Activated naive CD8-positive, alpha-beta T cell treated with anti-CD3 and anti-CD28 coated beads, Interleukin-2, amount 50 U/mL, for 24 hours (primary cell): Measurements from ENCODE around the gene AANAT.

Source experiments
- ATAC-seq: fragments of 150-1000 bp; cut with Tn5 transposase; one replicate; pipeline ENCODE4 v1.10.0; 2021
- DNase-seq: peaks from one replicate; pipeline ENCODE4 v3.0.0; 2021
- H3K27ac Mint-ChIP-seq: one replicate; pipeline ENCODE4 v1.8.0; 2021; ENCODE audit warnings: mild to moderate bottlenecking, mixed read lengths
- H3K27me3 Mint-ChIP-seq: one replicate; pipeline ENCODE4 v1.8.0; 2021; ENCODE audit warnings: mixed read lengths
- H3K36me3 Mint-ChIP-seq: one replicate; pipeline ENCODE4 v1.8.0; 2021; ENCODE audit warnings: low read depth, mixed read lengths
- H3K4me1 Mint-ChIP-seq: one replicate; pipeline ENCODE4 v1.8.0; 2021; ENCODE audit warnings: mixed read lengths
- H3K4me3 Mint-ChIP-seq: one replicate; pipeline ENCODE4 v1.8.0; 2021; ENCODE audit warnings: mild to moderate bottlenecking, moderate library complexity, mixed read lengths
- H3K9me3 Mint-ChIP-seq: one replicate; pipeline ENCODE4 v1.8.0; 2021; ENCODE audit warnings: mixed read lengths

Gene AANAT

DNA sequence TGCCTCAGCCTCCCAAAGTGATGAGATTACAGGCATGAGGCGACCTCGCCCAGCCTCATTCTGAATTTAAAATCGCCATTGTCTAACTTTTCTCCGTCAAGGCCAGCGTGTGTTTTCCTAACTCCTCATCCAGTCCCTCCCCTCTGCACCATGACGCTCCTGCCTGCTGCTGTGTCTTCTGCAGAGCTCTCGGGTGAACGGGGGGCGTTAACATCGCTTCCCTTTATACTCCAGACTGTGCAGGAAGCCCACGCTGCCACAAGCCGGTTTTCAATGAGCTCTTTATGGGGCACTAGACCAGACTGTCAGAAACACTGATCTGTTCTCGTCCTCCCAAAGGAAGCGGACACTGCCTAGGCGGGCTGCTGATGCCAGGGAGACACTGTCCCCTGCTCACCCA, 13.2 kb downstream of the AANAT start:
- H3K36me3 Mint-ChIP-seq: peaks cover 16% of the 10 kb centered on the region

DNA sequence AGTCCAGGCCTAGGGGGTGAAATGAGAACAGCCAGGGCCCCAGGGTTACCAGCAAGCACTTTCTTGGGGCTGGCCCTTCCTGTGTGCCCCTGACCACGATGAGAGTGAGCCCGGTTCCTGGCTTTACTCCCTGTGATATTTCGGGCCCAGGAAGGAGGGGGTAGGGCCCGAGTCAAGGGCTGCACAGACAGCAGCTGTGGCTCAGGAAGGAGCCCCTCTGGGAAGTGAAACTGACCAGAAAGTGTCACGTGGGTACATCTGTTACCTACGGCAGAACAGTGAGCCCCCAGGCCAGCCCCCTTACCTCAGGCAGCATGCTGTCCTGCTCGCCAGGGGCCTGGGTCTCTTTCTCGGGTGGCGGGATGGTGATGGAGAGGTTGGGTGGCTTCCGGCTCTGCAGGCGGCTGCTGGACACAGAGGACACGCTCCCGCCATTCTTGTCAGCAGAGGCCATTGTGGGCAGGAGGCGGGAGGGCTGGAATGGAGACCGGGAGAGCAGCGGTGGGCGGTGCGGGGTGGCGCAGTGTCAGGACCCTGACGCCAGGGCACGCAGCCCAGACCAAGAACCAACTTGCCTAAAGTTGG, 13.8 kb downstream of the AANAT start:
- no peak overlapping the region for H3K4me3 Mint-ChIP-seq
- peaks cover 20% of the 10 kb centered on the region for H3K4me1 Mint-ChIP-seq
- H3K27ac Mint-ChIP-seq: no peak overlapping the region
- DNase-seq (no peak), ATAC-seq (no peak)
- no peaks in the 10 kb centered on the region for H3K9me3 Mint-ChIP-seq
- no peaks in the 10 kb centered on the region for H3K27me3 Mint-ChIP-seq
- peaks cover 16% of the 10 kb centered on the region for H3K36me3 Mint-ChIP-seq

More for the DNA sequence above, 13.2 kb downstream of the AANAT start:
- no peak overlapping the region for H3K4me3 Mint-ChIP-seq
- H3K4me1 Mint-ChIP-seq: peaks cover 20% of the 10 kb centered on the region
- peak overlapping the region; percentile 53 for H3K27ac Mint-ChIP-seq
- ATAC-seq (peak; percentile 48), DNase-seq (no peak)
- no peaks in the 10 kb centered on the region for H3K27me3 Mint-ChIP-seq
- H3K9me3 Mint-ChIP-seq: no peaks in the 10 kb centered on the region

DNA sequence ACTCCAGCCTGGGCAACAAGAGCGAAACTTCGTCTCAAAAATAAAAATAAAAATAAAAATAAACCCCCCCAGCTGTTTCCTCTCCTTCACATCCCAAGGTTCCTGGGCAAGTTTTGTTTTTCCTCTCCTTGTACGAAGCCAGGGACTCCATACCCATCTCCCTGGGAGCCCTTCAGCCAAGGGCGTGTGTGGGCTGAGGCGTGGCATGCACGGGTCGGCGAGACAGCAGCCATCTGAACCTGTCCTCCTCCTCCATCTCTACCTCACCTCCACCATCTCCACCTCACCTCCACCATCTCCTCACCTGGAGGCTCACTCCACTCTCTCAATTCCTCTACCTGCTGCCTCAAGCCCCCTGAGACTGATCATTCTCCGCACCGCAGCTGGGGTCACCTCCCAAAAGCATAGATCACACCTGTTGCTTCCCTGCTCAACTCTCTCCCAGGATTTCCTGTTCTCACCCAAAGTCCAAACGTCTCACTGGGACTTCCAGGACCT, 16.9 kb downstream of the AANAT start:
- DNase-seq (no peak), ATAC-seq (no peak)
- Mint-ChIP-seq H3K4me3 (no peak overlapping the region), H3K27me3 (no peaks in the 10 kb centered on the region), H3K9me3 (no peaks in the 10 kb centered on the region), H3K36me3 (peaks cover 18% of the 10 kb centered on the region), H3K27ac (peak overlapping the region; percentile 15), H3K4me1 (peaks cover 21% of the 10 kb centered on the region)

DNA sequence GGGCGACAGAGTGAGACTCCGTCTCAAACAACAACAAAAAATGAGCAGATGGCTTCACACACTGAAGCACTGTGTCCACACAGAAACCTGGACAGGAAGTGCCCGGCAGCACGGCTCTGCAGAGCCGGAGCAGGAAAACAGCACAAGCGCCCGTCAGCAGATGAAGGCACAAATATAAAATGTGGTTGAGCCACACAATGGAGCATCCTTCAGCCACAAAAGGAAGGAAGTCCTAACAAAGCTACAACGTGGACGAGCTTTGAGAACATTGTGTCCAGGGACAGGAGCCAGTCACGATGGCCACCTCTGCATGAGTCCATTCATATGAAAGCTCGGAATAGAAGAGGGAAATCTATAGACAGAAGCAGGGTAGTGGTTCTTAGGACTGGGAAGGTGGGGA, 18.2 kb downstream of the AANAT start:
- no peaks in the 10 kb centered on the region for H3K27me3 Mint-ChIP-seq
- no peaks in the 10 kb centered on the region for H3K9me3 Mint-ChIP-seq
- peaks cover 20% of the 10 kb centered on the region for H3K4me1 Mint-ChIP-seq
- no peak for ATAC-seq
- H3K4me3 Mint-ChIP-seq: no peak overlapping the region
- no peak overlapping the region for H3K27ac Mint-ChIP-seq
- DNase-seq: no peak
- H3K36me3 Mint-ChIP-seq: peaks cover 17% of the 10 kb centered on the region

DNA sequence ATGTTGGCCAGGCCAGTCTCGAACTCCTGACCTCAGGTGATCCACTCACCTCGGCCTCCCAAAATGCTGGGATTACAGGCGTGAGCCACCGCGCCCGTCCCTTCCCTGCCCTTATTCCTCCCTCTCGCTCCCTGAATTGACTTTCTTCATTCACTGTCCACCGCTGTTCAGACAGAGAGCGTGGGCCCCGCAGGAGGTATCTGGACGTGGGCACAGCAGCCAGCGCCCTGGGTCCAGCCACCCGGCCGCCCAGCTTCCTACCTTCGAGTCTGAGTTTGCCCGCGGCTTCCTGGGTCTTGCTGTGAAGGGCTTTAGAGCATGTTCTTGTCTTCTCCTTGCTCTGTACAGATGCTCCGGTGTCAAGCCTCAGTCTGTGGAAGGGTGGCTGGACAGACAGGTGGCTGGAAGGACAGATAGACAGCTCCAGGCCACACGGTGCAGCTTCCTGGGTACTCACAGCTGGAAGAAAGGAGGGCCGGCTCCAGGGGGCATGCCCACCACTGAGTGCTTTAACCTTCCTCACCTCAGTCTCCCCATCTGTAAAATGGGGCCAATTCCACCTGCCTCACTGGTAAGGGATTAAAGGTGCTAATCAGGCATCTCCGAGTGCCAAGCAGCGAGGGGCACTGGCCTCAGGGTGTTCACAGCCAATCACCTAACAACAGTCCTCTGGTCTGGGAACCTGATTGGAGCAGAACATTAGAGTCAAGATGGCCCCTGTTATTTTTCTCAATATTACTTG, 20.2 kb downstream of the AANAT start:
- Mint-ChIP-seq H3K9me3 (no peaks in the 10 kb centered on the region), H3K27me3 (no peaks in the 10 kb centered on the region), H3K27ac (no peak overlapping the region), H3K4me3 (no peak overlapping the region), H3K36me3 (peaks cover 12% of the 10 kb centered on the region), H3K4me1 (peaks cover 25% of the 10 kb centered on the region)
- DNase-seq (no peak), ATAC-seq (no peak)

DNA sequence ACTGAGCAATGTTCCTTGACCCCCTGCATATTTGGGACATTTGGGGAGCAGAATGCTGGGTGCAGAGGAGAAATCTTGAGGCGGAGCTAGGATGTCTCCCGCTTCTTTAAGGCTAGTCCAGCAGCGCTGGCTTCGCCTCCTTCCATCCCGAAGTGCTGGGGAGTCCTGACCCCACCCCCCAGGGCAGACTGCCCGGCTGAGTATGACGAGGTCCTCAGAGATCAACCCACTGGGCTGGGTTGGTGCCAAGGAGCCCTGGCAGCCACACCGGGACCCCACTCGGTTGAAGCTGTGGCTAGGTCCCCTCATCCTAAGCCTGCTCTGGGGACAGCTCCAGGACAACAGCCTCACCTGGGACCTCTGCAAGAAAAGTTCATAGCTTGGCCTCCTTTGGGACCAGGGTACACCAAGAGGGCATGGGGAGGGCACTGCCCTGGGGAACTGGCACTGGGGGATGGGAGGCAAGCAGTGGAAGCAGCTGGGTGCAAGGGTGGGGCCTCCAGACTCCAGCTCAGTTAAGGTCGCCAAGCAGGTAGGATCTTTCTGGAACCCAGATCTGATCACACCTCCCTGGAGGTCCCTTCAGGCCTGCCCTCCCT, 22.8 kb downstream of the AANAT start:
- Mint-ChIP-seq H3K9me3 (no peaks in the 10 kb centered on the region), H3K4me1 (peaks cover 42% of the 10 kb centered on the region), H3K36me3 (peaks cover 8% of the 10 kb centered on the region), H3K27me3 (no peaks in the 10 kb centered on the region), H3K27ac (peak overlapping the region; percentile 8), H3K4me3 (no peak overlapping the region)
- DNase-seq (no peak), ATAC-seq (no peak)

DNA sequence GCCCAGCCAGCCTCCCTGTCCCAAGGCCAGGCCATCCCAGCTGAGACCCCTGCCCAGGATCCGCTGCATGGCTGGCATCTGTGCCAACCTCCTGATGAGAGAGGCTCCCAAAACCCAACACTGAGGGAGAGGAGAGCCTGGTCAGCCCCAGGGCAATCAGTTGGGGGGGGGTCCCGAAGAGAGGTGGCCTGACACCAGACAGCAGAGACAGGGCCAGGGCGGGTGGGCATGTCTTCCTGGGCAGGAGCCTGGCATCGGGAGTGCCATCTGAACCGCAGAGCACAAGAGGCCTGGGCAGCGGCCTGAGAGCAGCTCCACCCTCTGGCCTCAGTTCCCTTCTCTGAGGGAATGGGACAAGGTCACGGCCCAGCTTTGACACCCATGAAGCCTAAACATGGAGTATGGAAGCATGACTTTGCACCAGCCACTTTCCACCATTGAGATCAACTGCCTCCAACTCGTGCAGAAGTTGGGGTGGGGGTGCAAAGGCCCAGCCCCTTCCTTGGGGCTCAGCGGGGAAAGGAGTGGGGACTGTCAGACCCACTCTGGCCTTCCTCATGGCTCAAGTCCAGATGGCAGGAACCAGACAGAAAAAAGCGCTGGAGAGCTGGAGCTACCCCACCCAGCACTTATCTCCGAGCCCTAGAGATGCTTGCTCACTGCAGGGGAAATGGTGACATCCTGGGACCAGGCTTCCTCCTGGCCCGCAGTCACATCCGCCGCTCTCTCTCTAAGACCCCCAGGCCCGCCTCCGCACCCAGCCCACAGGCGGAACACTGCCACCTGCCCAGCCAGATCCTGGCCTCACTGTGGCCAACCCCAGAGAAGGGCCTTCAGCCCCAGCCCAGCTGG, 24.1 kb downstream of the AANAT start:
- ATAC-seq: no peak
- DNase-seq: no peak
- peak overlapping the region; percentile 73 for H3K4me3 Mint-ChIP-seq
- H3K9me3 Mint-ChIP-seq: no peaks in the 10 kb centered on the region
- peaks cover 6% of the 10 kb centered on the region for H3K36me3 Mint-ChIP-seq
- H3K4me1 Mint-ChIP-seq: peaks cover 51% of the 10 kb centered on the region
- H3K27ac Mint-ChIP-seq: peak overlapping the region; percentile 93
- no peaks in the 10 kb centered on the region for H3K27me3 Mint-ChIP-seq

DNA sequence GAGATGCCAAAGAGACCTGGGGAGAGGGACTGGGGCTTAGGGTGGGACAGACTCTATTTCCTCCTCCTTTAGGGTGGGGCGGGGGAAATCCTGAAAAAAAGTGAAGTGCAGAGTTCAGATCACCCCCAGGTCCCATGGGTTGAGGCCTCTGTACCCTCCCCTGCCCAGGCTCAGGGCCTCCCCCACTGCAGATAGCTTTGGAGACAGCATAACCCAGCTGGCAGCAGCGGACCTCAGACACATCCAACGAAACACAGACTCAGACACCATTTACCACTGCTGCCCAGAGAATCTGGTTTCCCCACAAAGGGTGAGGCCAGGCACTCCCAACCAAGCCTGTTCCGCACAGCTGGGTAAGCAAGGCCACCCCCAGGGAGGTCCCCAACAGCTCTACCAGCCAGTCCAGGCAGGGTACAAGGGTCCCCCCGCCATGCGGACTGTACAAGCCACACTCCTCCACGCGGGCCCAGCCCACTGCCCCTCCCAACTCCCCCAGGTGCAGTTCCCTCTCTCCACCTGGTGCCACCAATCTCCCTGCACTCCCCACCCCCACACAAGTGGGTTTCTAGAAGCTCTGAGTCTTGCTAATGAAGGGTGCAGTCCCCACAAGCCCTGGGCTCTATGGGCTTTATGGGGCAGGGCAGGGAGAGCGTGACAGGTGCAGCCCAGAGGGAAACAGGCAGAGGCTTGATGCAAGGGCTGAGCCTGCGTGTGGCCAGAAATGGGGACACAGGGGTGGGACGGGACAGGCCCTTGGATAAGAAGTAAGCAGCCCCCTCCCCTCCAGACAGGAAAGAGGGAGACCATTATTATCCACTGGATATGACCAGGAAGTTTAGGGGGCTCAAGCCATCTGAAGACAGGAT, 25.0 kb downstream of the AANAT start:
- peak overlapping the region; percentile 73 for H3K4me3 Mint-ChIP-seq
- no peaks in the 10 kb centered on the region for H3K9me3 Mint-ChIP-seq
- peaks cover 6% of the 10 kb centered on the region for H3K36me3 Mint-ChIP-seq
- ATAC-seq: peak; percentile 55
- H3K4me1 Mint-ChIP-seq: peaks cover 58% of the 10 kb centered on the region
- no peaks in the 10 kb centered on the region for H3K27me3 Mint-ChIP-seq
- H3K27ac Mint-ChIP-seq: peak overlapping the region; percentile 93
- peak; percentile 52 for DNase-seq

DNA sequence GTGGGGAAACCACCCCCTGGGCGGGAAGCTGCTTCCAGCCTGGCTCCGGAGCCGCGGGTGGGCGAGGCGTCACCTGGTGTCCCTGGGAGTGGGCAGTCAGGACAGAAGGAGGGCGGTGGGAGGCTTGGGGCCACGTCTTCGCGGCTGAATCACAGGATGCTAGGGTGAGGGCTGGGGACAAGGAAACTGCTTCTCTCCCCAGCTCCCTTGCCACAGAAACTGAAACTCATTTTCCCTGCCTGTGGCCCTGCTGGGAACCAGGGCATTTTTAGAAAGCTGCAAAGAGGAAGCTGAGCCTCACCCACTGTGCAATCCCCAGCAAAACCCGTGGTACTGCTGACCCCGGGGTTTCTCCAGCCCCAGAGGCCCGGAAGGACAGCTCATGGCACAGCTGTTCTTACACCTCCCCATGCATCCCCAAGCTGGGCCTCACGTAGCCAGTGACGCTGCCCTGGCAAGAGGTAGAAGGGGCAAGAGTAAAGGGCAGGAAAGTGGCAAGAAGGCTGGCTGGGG, 25.6 kb downstream of the AANAT start:
- peaks cover 65% of the 10 kb centered on the region for H3K4me1 Mint-ChIP-seq

DNA sequence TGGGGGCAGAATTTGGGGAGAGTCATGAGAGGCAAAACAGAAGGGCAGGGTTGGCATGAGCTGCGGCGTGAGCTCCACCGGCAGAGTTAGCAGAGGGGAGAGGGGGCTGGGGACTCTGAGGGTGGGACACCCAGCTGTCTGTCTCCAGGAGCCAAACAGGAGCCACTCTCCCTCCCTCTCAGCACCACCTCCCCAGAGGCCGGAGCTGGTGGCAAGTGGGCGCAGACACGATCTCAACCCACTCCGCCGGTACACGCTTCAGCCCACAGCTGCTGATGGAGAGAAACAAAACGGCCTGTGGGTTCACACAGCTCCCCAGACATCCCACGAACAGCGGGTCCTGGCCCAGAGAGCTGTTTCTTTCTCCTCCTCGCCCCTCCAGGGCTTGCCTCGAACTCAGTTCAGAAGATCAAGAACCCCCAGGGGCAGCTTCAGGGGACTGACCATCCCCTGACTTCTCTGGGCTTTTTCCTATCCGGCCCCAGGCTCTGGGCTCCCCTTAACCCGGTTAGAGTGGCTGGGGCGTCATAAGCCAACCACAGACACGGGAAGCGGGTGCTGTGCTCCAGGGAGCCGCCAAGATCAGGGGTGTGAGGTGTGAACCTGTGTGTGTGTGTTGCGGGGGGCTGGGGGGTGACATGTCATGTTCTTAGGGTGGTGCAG, 26.2 kb downstream of the AANAT start:
- Mint-ChIP-seq H3K36me3 (peaks cover 2% of the 10 kb centered on the region), H3K4me3 (peak overlapping the region; percentile 73), H3K27ac (peak overlapping the region; percentile 93), H3K9me3 (no peaks in the 10 kb centered on the region), H3K27me3 (no peaks in the 10 kb centered on the region), H3K4me1 (peaks cover 68% of the 10 kb centered on the region)
- no peak for DNase-seq
- peak; percentile 1 for ATAC-seq

More for the DNA sequence above, 25.6 kb downstream of the AANAT start:
- DNase-seq (peak; percentile 70), ATAC-seq (peak; percentile 74)
- H3K9me3 Mint-ChIP-seq: no peaks in the 10 kb centered on the region
- H3K4me3 Mint-ChIP-seq: peak overlapping the region; percentile 73
- H3K27me3 Mint-ChIP-seq: no peaks in the 10 kb centered on the region
- no peaks in the 10 kb centered on the region for H3K36me3 Mint-ChIP-seq
- H3K27ac Mint-ChIP-seq: peak overlapping the region; percentile 93

DNA sequence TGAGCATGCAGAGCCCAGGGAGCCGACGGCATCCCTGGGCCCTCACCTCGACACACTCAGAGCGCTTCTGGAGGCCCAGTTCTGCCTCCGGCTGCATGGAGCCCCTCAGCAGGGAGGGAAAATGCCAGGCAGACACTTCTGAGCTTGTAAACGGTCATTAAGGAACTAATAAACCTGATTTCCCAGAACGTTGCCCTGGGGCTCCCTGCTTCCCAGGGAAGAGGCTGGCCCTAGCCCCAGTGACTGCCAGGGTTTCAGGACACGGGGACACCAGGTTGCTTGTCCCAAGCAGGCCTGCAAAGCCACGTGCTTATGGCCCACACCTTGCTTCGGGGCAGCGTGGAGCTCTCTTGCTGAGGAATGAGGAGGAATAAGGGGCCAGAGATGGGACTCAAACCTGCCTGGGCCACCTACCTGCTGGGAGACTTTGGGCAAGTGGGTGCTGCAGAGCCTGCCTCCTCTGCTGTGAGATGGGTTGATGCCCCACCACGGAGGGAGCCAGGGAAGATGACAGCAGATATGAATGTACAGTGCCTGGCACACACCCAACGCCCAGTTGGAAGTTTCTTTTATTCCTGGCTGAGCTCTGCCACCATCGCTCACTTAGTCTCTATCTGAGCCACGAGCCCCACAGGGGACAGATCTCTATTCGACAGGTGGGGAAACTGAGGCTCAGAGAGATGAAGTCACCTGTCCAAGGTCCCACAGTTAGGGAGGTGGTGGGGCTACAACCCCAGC, 28.4 kb downstream of the AANAT start:
- Mint-ChIP-seq H3K36me3 (peaks cover 2% of the 10 kb centered on the region), H3K27ac (no peak overlapping the region), H3K9me3 (no peaks in the 10 kb centered on the region), H3K27me3 (no peaks in the 10 kb centered on the region), H3K4me1 (peaks cover 88% of the 10 kb centered on the region), H3K4me3 (no peak overlapping the region)
- no peak for ATAC-seq
- DNase-seq: no peak

DNA sequence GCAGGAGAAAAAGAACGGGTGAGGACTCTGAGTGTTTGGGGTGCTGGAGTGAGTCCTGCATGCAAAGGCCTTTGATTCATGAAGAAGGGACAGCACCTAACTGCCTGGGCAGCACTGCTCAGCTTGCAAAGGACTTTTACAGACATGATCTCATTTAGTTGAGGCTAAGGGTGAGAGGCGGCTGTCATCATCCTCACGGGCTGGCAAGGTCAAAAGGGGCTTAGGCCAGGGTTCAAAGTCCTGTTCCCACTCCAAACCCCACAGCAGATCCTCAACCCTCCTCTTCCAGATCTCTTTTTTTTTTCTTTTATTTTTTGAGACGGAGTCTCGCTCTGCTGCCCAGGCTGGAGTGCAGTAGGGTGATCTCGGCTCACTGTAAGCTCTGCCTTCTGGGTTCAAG, 29.1 kb downstream of the AANAT start:
- Mint-ChIP-seq H3K4me3 (no peak overlapping the region), H3K27me3 (no peaks in the 10 kb centered on the region), H3K36me3 (peaks cover 2% of the 10 kb centered on the region), H3K9me3 (no peaks in the 10 kb centered on the region), H3K4me1 (peaks cover 84% of the 10 kb centered on the region), H3K27ac (no peak overlapping the region)
- ATAC-seq (no peak), DNase-seq (no peak)

DNA sequence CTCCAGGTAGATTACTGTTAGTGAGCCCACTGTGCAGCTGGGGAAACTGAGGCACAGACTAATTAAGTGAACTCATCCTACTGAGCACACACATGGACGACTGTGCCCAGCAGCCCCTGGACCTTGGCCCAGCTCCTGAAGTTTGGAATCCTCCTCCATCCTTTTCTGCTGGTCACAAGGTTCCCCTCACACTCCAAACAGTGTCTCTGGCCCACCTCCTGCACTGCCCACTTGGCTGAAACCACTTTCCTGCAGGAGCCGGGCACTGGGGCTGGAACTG, 30.2 kb downstream of the AANAT start:
- Mint-ChIP-seq H3K4me1 (peaks cover 79% of the 10 kb centered on the region), H3K27me3 (no peaks in the 10 kb centered on the region), H3K9me3 (no peaks in the 10 kb centered on the region), H3K4me3 (no peak overlapping the region), H3K27ac (no peak overlapping the region), H3K36me3 (peaks cover 2% of the 10 kb centered on the region)
- no peak for ATAC-seq
- DNase-seq: no peak
